Activated CD8-positive, alpha-beta memory T cell treated with anti-CD3 and anti-CD28 coated beads for 36 hours (primary cell): ENCODE measurements around the gene ATMIN. TPM values are rescaled to one million over a fixed set of nuclear protein-coding genes. Genes with fewer than 3 reads are reported as not detected.

Experiments
- CTCF ChIA-PET: fragments of 350-600 bp; sonication (Branson Sonifier 250); formaldehyde crosslinking; loops from one replicate; lab custom pipeline; 2021; ENCODE audit warnings: antibody characterized with exemption; lab: Charles Lee
- POLR2A ChIA-PET: fragments of 350-600 bp; sonication (Branson Sonifier 250); formaldehyde crosslinking; loops from one replicate; lab custom pipeline; 2021; ENCODE audit warnings: antibody characterized with exemption; lab: Charles Lee
- total RNA-seq, 2 experiments: library from RNA; stranded (reverse); gene quantifications; one replicate each; pipeline ENCODE4 v1.2.3, GENCODE V29; 2021

ATMIN gene
- total RNA-seq, 2 experiments from 2014 or later = 25.4 to 27.3 TPM

- ChIA-PET CTCF (interaction anchor here (1.3 to 2.8 kb wide), 3 partner anchors 25 to 80 kb away, joined by 3 to 22 read pairs (median 3); partner anchors contain the start of gene ATMIN), POLR2A (interaction anchor here (1.3 to 1.6 kb wide), 2 partner anchors 32 to 73 kb away, joined by 4 read pairs; partner anchors contain the start of genes ATMIN and C16orf46)
Measured at GRCh38 chr16:81003610-81004460, 31.8 kb upstream of the ATMIN start.

- POLR2A ChIA-PET = interaction anchor here (1.3 to 1.6 kb wide), 2 partner anchors 31 to 72 kb away, joined by 4 read pairs; partner anchors contain the start of genes ATMIN and C16orf46
- CTCF ChIA-PET = interaction anchor here (1.3 to 2.8 kb wide), 3 partner anchors 26 to 81 kb away, joined by 3 to 22 read pairs (median 3); partner anchors contain the start of gene ATMIN
Measured at GRCh38 chr16:81004646-81005353, 30.8 kb upstream of the ATMIN start.

- CTCF ChIA-PET = interaction anchor here (2.8 kb wide), 1 partner anchor 29 kb away, joined by 22 read pairs; the partner anchor contains the start of gene ATMIN
Measured at GRCh38 chr16:81005610-81006161, 30.0 kb upstream of the ATMIN start.

GRCh38 chr16:81006211-81006812 is 29.3 kb upstream of the ATMIN start:
- POLR2A ChIA-PET = interaction anchor here (0.6 to 1.9 kb wide), 4 partner anchors 9 to 83 kb away, joined by 3 to 14 read pairs (median 4); no protein-coding TSS in a partner anchor
- CTCF ChIA-PET = no interaction called here

More at GRCh38 chr16:81005610-81006161, 30.0 kb upstream of the ATMIN start:
- POLR2A ChIA-PET = interaction anchor here (1.6 to 1.9 kb wide), 2 partner anchors 8 to 30 kb away, joined by 4 to 14 read pairs; partner anchors contain the start of gene ATMIN

- POLR2A ChIA-PET = interaction anchor here (0.6 to 1.9 kb wide), 4 partner anchors 10 to 84 kb away, joined by 3 to 14 read pairs (median 4); no protein-coding TSS in a partner anchor
- CTCF ChIA-PET = no interaction called here
Measured at GRCh38 chr16:81006813-81007695, 28.6 kb upstream of the ATMIN start, which contains the start of the genes CENPN and CMC2. CENPN (plus strand) TSS chr16:81007214; CDS start chr16:81011940, 4,726 bp downstream. CMC2 (minus strand) TSS chr16:81006885; CDS start chr16:80997394, 9,491 bp downstream.

GRCh38 chr16:81008505-81008789 is 27.2 kb upstream of the ATMIN start:
- ChIA-PET CTCF (interaction anchor here (0.6 to 1.0 kb wide), 2 partner anchors 11 to 27 kb away, joined by 3 read pairs; partner anchors contain the start of gene ATMIN), POLR2A (no interaction called here)

- POLR2A ChIA-PET = no interaction called here
Measured at GRCh38 chr16:81012974-81013373, 22.7 kb upstream of the ATMIN start.

GRCh38 chr16:81014672-81015071 is 21.0 kb upstream of the ATMIN start:
- ChIA-PET CTCF (interaction anchor here (2.6 kb wide), 1 partner anchor 20 kb away, joined by 11 read pairs; the partner anchor contains the start of gene ATMIN), POLR2A (no interaction called here)

More at GRCh38 chr16:81012974-81013373, 22.7 kb upstream of the ATMIN start:
- CTCF ChIA-PET = no interaction called here

GRCh38 chr16:81018496-81018895 is 17.1 kb upstream of the ATMIN start:
- ChIA-PET POLR2A (no interaction called here), CTCF (interaction anchor here (2.3 kb wide), 1 partner anchor 17 kb away, joined by 6 read pairs; the partner anchor contains the start of gene ATMIN)

- CTCF ChIA-PET = no interaction called here
- POLR2A ChIA-PET = no interaction called here
Measured at GRCh38 chr16:81026429-81026828, 9.2 kb upstream of the ATMIN start.

GRCh38 chr16:81029930-81030604 is 5.6 kb upstream of the ATMIN start:
- POLR2A ChIA-PET = no interaction called here
- CTCF ChIA-PET = interaction anchor here (0.7 kb wide), 1 partner anchor 780 kb away, joined by 3 read pairs; no protein-coding TSS in a partner anchor

GRCh38 chr16:81035975-81036750 is 521 bp downstream of the ATMIN start:
- ChIA-PET POLR2A (interaction anchor here (0.8 to 1.2 kb wide), 4 partner anchors 31 to 42 kb away, joined by 3 to 4 read pairs (median 4); partner anchors contain the start of gene C16orf46), CTCF (interaction anchor here (0.6 to 3.6 kb wide), 12 partner anchors 9 to 1419 kb away, joined by 3 to 22 read pairs (median 4); partner anchors contain the start of gene C16orf46)

GRCh38 chr16:81036751-81037350 is 1.2 kb downstream of the ATMIN start:
- CTCF ChIA-PET = interaction anchor here (0.6 to 3.6 kb wide), 3 partner anchors 8 to 1420 kb away, joined by 3 to 22 read pairs (median 8); no protein-coding TSS in a partner anchor
- POLR2A ChIA-PET = interaction anchor here (1.0 to 1.2 kb wide), 3 partner anchors 32 to 41 kb away, joined by 4 read pairs; partner anchors contain the start of gene C16orf46

- CTCF ChIA-PET = no interaction called here
- POLR2A ChIA-PET = no interaction called here
Measured at GRCh38 chr16:81040131-81040530, 4.5 kb downstream of the ATMIN start.

- POLR2A ChIA-PET = no interaction called here
Measured at GRCh38 chr16:81040842-81041241, 5.2 kb downstream of the ATMIN start.

More at GRCh38 chr16:81040842-81041241, 5.2 kb downstream of the ATMIN start:
- CTCF ChIA-PET = no interaction called here
